HCT116 (cell line): ENCODE data around the gene HJURP. TPM values are rescaled to one million over a fixed set of nuclear protein-coding genes. Genes with fewer than 3 reads are reported as not detected.

Source experiments
- ATAC-seq: fragments of 200-7000 bp; cut with Tn5 transposase; 2 replicates; pipeline ENCODE4 v1.9.1; 2020; ENCODE audit warnings: mild to moderate bottlenecking, moderate library complexity
- BruUV-seq: library from RNA; stranded (reverse); fragments of 400-500 nt; replicated peaks from 2 replicates; lab custom pipeline; 2021; lab: Mats Ljungman, UMichigan
- CTCF ChIA-PET: fragments of 300-600 bp; sonication (Branson Sonifier 250); formaldehyde crosslinking; loops from one replicate; lab custom pipeline; 2021; ENCODE audit warnings: antibody characterized with exemption; lab: Charles Lee
- POLR2A ChIA-PET: fragments of 300-600, 350-600 bp; sonication (Branson Sonifier 250); formaldehyde crosslinking; loops from one replicate; lab custom pipeline; 2021; ENCODE audit warnings: antibody characterized with exemption; lab: Charles Lee
- RAD21 ChIA-PET, 2 experiments: fragments of 300-600 bp; sonication (Branson Sonifier 250); formaldehyde crosslinking; loops; one replicate each; lab custom pipeline; 2023; ENCODE audit warnings: low total read pairs in 2 of 2; ENCODE audit not compliant: uncharacterized antibody in 2 of 2, unreplicated experiment in 2 of 2, low non-redundant PET in 1 of 2; lab: Charles Lee
- DNase-seq: peaks from one replicate; pipeline ENCODE4 v3.0.0-alpha.2; 2010; ENCODE audit warnings: low read depth, low spot score
- H2AFZ ChIP-seq: fragments of 200-600 bp; shearing (Covaris generic), sonication (generic); 2 replicates; pipeline ENCODE4 v1.6.1; 2017; ENCODE audit warnings: low read depth, mixed run types, mixed read lengths, antibody characterized with exemption, low read length; ENCODE audit not compliant: poor library complexity, severe bottlenecking
- H3K27ac ChIP-seq: 2 replicates; pipeline ENCODE4 v1.5.1; 2012; ENCODE audit warnings: low read depth, low read length
- H3K27me3 ChIP-seq: fragments of 200-600 bp; sonication (generic); 2 replicates; pipeline ENCODE4 v1.6.1; 2016; ENCODE audit warnings: mixed run types, low read length, mixed read lengths; ENCODE audit not compliant: insufficient read depth
- H3K36me3 ChIP-seq, 2 experiments: fragments of 200-500 bp in 1 of 2; fragments of 200-600 bp in 1 of 2; sonication (Bioruptor generic) in 1 of 2; sonication (generic) in 1 of 2; 2 replicates each; pipeline versions ENCODE4 v1.5.1 to v1.6.1; 2014 to 2016; ENCODE audit warnings: low read length in 2 of 2, inconsistent platforms in 1 of 2, mixed read lengths in 1 of 2, mixed run types in 1 of 2; ENCODE audit not compliant: insufficient read depth in 2 of 2, control insufficient read depth in 1 of 2
- H3K4me1 ChIP-seq, 2 experiments: fragments of 200-600 bp in 1 of 2; sonication (generic) in 1 of 2; 2 replicates each; pipeline versions ENCODE4 v1.5.1 to v1.6.1; 2012 to 2017; ENCODE audit warnings: low read length in 2 of 2, inconsistent platforms in 1 of 2, mild to moderate bottlenecking in 1 of 2, mixed read lengths in 1 of 2, mixed run types in 1 of 2, moderate library complexity in 1 of 2; ENCODE audit not compliant: insufficient read depth in 2 of 2, control insufficient read depth in 1 of 2
- H3K4me2 ChIP-seq: fragments of 200-600 bp; sonication (generic); 2 replicates; pipeline ENCODE4 v1.6.1; 2017; ENCODE audit warnings: mixed run types, low read length, mixed read lengths
- H3K4me3 ChIP-seq, 2 experiments: fragments of 200-600 bp in 1 of 2; sonication (generic) in 1 of 2; replicated peaks in 1 of 2; 2 replicates each; pipeline ENCODE4 v1.5.1; 2011 to 2016; ENCODE audit warnings: low read length in 2 of 2, control low read depth in 1 of 2, low read depth in 1 of 2, mild to moderate bottlenecking in 1 of 2, mixed read lengths in 1 of 2, mixed run types in 1 of 2
- H3K79me2 ChIP-seq: fragments of 200-600 bp; sonication (generic); 2 replicates; pipeline ENCODE4 v1.6.1; 2017; ENCODE audit warnings: mild to moderate bottlenecking, mixed run types, low read length, moderate library complexity, mixed read lengths; ENCODE audit not compliant: insufficient read depth
- H3K9ac ChIP-seq: fragments of 200-600 bp; sonication (generic); 2 replicates; pipeline ENCODE4 v1.6.1; 2016; ENCODE audit warnings: low read length, mixed read lengths
- H3K9me2 ChIP-seq: fragments of 200-600 bp; sonication (generic), shearing (Covaris generic); 2 replicates; pipeline ENCODE4 v1.6.1; 2017; ENCODE audit warnings: mixed run types, mild to moderate bottlenecking, moderate library complexity; ENCODE audit not compliant: insufficient read depth
- H3K9me3 ChIP-seq, 2 experiments: fragments of 200-500 bp in 1 of 2; fragments of 200-600 bp in 1 of 2; sonication (Bioruptor generic) in 1 of 2; sonication (generic) in 1 of 2; 2 replicates each; pipeline ENCODE4 v1.6.1; 2014 to 2017; ENCODE audit warnings: low read length in 2 of 2, mixed read lengths in 2 of 2, inconsistent platforms in 1 of 2, low read depth in 1 of 2, mild to moderate bottlenecking in 1 of 2, mixed run types in 1 of 2, moderate library complexity in 1 of 2; ENCODE audit not compliant: control insufficient read depth in 1 of 2, insufficient read depth in 1 of 2
- H4K20me1 ChIP-seq: fragments of 200-600 bp; sonication (generic), shearing (Covaris generic); 2 replicates; pipeline ENCODE4 v1.6.1; 2017; ENCODE audit warnings: mixed run types, mild to moderate bottlenecking, moderate library complexity; ENCODE audit not compliant: insufficient read depth
- FOSL1 ChIP-seq: IDR thresholded peaks from 2 replicates; pipeline ENCODE4 v1.6.1; 2012; ENCODE audit warnings: low read depth
- POLR2AphosphoS5 ChIP-seq: IDR thresholded peaks from 2 replicates; pipeline ENCODE4 v1.6.1; 2011; ENCODE audit warnings: mild to moderate bottlenecking, low read depth, low read length, moderate library complexity
- SIN3A ChIP-seq: IDR thresholded peaks from 2 replicates; pipeline ENCODE4 v1.6.1; 2012; ENCODE audit warnings: low read depth
- TCF7L2 ChIP-seq: IDR thresholded peaks from 2 replicates; pipeline ENCODE4 v1.7.0; 2011; ENCODE audit warnings: borderline replicate concordance, inconsistent platforms; ENCODE audit not compliant: insufficient read depth, insufficient read length; ENCODE audit errors: extremely low read depth
- ZNF274 ChIP-seq: fragments of 200-500 bp; sonication (Bioruptor generic); IDR thresholded peaks from 2 replicates; pipeline ENCODE4 v1.6.1; 2014; ENCODE audit warnings: mild to moderate bottlenecking, low read depth, low read length, inconsistent platforms
- intact Hi-C: fragments of 100-400 bp; cut with micrococcal nuclease; formaldehyde crosslinking; loops from 2 replicates; pipeline ENCODE4 v1.10.0; 2022
- total RNA-seq: library from RNA; stranded (reverse); gene quantifications from one replicate; pipeline ENCODE4 v1.2.1, GENCODE V29; 2021; ENCODE audit not compliant: unreplicated experiment
- TF ChIP-seq, protein P1 (sequence below): IDR thresholded peaks from 2 replicates; pipeline ENCODE4 v1.6.1; 2012; ENCODE audit warnings: low read depth
- TF ChIP-seq, protein P2 (sequence below): IDR thresholded peaks from 2 replicates; pipeline ENCODE4 v1.6.1; 2012

The HJURP gene
- total RNA-seq, 1 experiment from 2014 or later, result 64.1 TPM

DNA sequence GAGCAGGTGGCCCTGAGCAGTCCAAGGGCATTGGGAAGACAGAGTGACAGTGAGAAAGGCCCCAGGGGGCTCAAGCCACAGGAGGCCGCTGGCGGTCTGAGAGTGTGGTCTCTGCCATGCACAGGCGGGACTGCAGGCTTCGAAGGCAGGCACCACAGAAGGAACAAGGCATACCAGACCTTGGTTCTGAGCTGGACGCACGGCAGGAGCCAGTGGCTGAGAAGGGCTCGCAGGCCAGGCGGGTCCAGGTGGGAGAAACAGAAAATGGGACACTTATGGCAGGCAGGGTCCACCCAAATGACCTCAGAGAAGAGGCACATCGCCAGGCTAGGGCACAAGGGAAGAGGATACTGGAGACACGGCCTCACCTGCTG lies 14.9 kb downstream of the HJURP start:
- ChIA-PET RAD21 (no interaction called here), POLR2A (no interaction called here), CTCF (no interaction called here)
- Histone ChIP-seq H3K36me3 (peaks cover 86 to 96% of the 10 kb centered on the region in 2 experiments), H3K4me3 (no peak overlapping the region), H3K4me1 (no peaks in the 10 kb centered on the region), H4K20me1 (peaks cover 26% of the 10 kb centered on the region; the same call in 1 of the 2 replicates), H2AFZ (no peak overlapping the region), H3K9me3 (no peaks in the 10 kb centered on the region), H3K27me3 (no peaks in the 10 kb centered on the region), H3K27ac (no peak overlapping the region), H3K4me2 (no peak overlapping the region), H3K79me2 (peaks cover 99% of the 10 kb centered on the region), H3K9me2 (no peaks in the 10 kb centered on the region), H3K9ac (no peak overlapping the region)
- no TSS peak for BruUV-seq
- intact Hi-C loops, result loop anchor here (10.0 kb wide), 1 partner anchor 355 kb away; no protein-coding TSS in a partner anchor
- TF ChIP-seq ZNF274, result no peak
- no peak for TF ChIP-seq TCF7L2
- TF ChIP-seq, protein P1, sequence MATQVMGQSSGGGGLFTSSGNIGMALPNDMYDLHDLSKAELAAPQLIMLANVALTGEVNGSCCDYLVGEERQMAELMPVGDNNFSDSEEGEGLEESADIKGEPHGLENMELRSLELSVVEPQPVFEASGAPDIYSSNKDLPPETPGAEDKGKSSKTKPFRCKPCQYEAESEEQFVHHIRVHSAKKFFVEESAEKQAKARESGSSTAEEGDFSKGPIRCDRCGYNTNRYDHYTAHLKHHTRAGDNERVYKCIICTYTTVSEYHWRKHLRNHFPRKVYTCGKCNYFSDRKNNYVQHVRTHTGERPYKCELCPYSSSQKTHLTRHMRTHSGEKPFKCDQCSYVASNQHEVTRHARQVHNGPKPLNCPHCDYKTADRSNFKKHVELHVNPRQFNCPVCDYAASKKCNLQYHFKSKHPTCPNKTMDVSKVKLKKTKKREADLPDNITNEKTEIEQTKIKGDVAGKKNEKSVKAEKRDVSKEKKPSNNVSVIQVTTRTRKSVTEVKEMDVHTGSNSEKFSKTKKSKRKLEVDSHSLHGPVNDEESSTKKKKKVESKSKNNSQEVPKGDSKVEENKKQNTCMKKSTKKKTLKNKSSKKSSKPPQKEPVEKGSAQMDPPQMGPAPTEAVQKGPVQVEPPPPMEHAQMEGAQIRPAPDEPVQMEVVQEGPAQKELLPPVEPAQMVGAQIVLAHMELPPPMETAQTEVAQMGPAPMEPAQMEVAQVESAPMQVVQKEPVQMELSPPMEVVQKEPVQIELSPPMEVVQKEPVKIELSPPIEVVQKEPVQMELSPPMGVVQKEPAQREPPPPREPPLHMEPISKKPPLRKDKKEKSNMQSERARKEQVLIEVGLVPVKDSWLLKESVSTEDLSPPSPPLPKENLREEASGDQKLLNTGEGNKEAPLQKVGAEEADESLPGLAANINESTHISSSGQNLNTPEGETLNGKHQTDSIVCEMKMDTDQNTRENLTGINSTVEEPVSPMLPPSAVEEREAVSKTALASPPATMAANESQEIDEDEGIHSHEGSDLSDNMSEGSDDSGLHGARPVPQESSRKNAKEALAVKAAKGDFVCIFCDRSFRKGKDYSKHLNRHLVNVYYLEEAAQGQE, result no peak
- TF ChIP-seq, protein P2, sequence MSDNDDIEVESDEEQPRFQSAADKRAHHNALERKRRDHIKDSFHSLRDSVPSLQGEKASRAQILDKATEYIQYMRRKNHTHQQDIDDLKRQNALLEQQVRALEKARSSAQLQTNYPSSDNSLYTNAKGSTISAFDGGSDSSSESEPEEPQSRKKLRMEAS, result no peak
- no peak for TF ChIP-seq SIN3A
- no peak for TF ChIP-seq FOSL1
- TF ChIP-seq POLR2AphosphoS5, result no peak
- ATAC-seq (no peak), DNase-seq (no peak)
